ENCODE data around the gene ETHE1.
"Not testable (repeated sequence)": the region's sequence is repeated elsewhere in the genome, so short reads cannot be mapped to it uniquely, and the experiment has no call there.

ETHE1 gene

DNA sequence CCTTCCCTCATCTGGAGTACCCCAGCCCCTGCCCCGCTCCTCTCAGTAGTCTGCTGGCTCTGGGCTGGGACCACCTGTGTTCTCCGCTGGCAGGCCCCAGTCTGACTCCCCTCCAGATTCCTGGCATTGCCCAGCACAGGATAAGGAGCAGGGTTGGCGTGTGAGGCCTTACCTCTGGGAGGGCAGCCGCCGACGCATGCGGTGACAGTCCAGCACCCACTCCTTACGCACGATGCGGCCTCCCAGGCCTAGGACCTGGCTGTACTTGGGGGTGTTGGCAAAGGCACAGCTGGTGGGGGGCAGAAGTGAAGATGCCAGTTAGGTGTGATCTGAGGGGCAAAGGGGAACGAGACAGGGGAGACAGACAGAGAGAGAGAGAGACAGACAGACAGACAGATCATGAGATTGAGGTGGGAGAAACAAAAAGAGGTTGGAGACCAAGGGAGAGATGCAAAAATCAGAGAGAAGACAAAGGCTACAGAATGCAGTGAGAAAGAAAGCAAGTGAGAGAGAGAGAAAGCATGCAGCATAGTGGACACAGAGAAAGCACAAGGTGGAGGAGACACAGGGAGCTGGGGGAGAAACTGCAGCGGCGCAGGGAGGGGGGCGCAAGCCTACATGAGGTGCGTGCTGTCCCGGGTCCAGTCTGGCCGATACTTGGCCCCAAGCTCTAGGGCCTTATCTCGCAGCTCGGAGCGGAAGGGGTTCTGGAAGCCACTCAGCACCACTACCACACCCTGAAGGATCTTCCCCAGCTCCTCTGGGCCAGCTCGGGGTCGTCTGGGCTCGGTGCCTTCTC is 24.6 kb upstream of the ETHE1 start:
- no peak for DNase-seq (ENCODE audit: low read depth)
- no peak for TF ChIP-seq CTCF (conservative IDR thresholded peaks at IDR 0.05; ENCODE audit: low read length)
- no peak overlapping the region for H3K4me3 ChIP-seq (ENCODE audit: low read length)

GRCh38 chr19:43548706-43549105 is 21.7 kb upstream of the ETHE1 start:
- no peak overlapping the region for H3K4me3 ChIP-seq (ENCODE audit: low read length)
- DNase-seq (ENCODE audit: low read depth) = no peak
- no peak for TF ChIP-seq CTCF (conservative IDR thresholded peaks at IDR 0.05; ENCODE audit: low read length)

DNA sequence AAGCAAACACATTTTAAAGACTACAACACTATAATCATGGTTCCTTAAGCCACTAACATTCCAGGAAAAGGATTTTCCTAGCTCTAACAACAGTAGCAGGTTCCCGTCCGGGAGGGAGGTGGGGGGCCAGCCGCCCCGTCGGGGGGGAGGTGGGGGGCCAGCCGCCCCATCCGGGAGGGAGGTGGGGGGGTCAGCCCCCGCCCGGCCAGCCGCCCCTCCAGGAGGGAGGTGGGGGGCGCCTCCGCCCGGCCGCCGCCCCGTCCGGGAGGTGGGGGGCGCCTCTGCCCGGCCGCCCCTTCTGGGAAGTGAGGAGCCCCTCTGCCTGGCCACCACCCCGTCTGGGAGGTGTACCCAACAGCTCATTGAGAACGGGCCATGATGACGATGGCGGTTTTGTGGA is 20.9 kb upstream of the ETHE1 start:
- DNase-seq (ENCODE audit: low read depth); H3K4me3 ChIP-seq (ENCODE audit: low read length): not testable (repeated sequence)

DNA sequence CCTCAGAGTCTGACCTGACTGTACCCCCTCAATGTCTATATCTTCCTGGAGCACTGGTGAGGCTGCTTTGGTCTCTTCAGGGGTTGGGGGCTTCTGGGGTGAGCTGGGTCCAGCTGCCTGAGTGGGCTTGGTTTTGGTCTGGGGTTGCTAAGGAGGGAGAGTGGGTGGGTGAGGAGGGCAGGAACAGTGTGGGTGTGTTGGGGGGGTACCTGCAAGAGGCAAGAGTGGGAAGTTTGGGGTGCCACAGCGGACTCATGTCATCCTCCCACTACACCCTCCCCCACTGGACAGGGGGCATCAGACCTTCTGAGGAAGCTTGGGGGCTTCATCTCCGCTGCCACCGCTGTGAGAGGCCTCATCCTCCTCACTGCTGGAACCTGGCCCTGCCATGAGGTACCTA is 19.6 kb upstream of the ETHE1 start:
- no peak overlapping the region for H3K4me3 ChIP-seq (ENCODE audit: low read length)
- no peak for DNase-seq (ENCODE audit: low read depth)
- no peak for TF ChIP-seq CTCF (conservative IDR thresholded peaks at IDR 0.05; ENCODE audit: low read length)

- DNase-seq (ENCODE audit: low read depth) = no peak
- no peak for TF ChIP-seq CTCF (conservative IDR thresholded peaks at IDR 0.05; ENCODE audit: low read length)
- no peak overlapping the region for H3K4me3 ChIP-seq (ENCODE audit: low read length)
Observed at GRCh38 chr19:43545981-43546380, 19.0 kb upstream of the ETHE1 start.

GRCh38 chr19:43545276-43545675 is 18.3 kb upstream of the ETHE1 start:
- H3K4me3 ChIP-seq (ENCODE audit: low read length) = no peak overlapping the region
- no peak for DNase-seq (ENCODE audit: low read depth)
- TF ChIP-seq CTCF (conservative IDR thresholded peaks at IDR 0.05; ENCODE audit: low read length) = no peak

DNA sequence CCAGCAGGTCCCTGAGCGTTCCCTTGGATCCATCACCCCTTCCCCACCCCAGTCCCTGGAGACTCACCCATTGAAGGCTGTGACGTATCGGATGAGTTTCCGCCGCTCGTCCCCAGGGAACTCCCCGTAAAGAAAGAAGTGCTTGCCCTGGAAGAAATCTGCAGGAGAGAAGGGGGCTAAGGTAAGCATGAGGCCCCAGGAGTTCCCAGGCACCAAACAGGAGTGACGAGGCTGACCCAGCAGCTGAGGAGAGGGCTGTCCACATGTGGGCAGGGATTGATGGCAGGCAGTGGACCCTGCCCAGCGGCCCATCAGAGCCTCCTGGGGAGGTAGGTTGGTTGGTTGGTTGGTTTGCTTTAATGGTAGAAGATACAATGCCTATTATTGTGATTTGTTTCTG is 17.1 kb upstream of the ETHE1 start:
- TF ChIP-seq CTCF (conservative IDR thresholded peaks at IDR 0.05; ENCODE audit: low read length) = no peak
- no peak for DNase-seq (ENCODE audit: low read depth)
- no peak overlapping the region for H3K4me3 ChIP-seq (ENCODE audit: low read length)

All from AG10803 (cell line).